Suppressor macrophage (primary cell): Measurements from ENCODE around the gene KIF3A.
"Not testable (repeated sequence)": the region's sequence is repeated elsewhere in the genome, so short reads cannot be mapped to it uniquely, and the experiment has no call there.

Source experiments
- DNase-seq, 4 experiments: peaks; one replicate each; pipeline ENCODE4 v3.0.0-alpha.2; 2020 to 2022

Gene KIF3A

GRCh38 chr5:132714456-132715307 is 22.7 kb downstream of the KIF3A start:
- peak in 2 of 4 experiments; percentile 11 to 16 for DNase-seq

GRCh38 chr5:132708645-132709044 is 28.7 kb downstream of the KIF3A start:
- peak in 2 of 4 experiments; percentile 5 to 20 for DNase-seq

GRCh38 chr5:132704875-132705274 is 32.5 kb downstream of the KIF3A start:
- DNase-seq: no peak

- no peak for DNase-seq
Measured at GRCh38 chr5:132695956-132696355, 41.4 kb downstream of the KIF3A start.

- no peak for DNase-seq
Measured at GRCh38 chr5:132692632-132692967, 44.7 kb downstream of the KIF3A start.

- not testable (repeated sequence) for DNase-seq
Measured at GRCh38 chr5:132691755-132692631, 45.4 kb downstream of the KIF3A start.

- DNase-seq: no peak
Measured at GRCh38 chr5:132690156-132690555, 47.2 kb downstream of the KIF3A start.

- DNase-seq: no peak
Measured at GRCh38 chr5:132689513-132689912, 47.8 kb downstream of the KIF3A start.

GRCh38 chr5:132688536-132689339 is 48.6 kb downstream of the KIF3A start:
- DNase-seq: peak in 1 of 4 experiments; percentile 5

GRCh38 chr5:132687995-132688394 is 49.4 kb downstream of the KIF3A start:
- no peak for DNase-seq

- DNase-seq: no peak
Measured at GRCh38 chr5:132686193-132686592, 51.2 kb downstream of the KIF3A start.

- DNase-seq: no peak
Measured at GRCh38 chr5:132684922-132685720, 52.2 kb downstream of the KIF3A start.

GRCh38 chr5:132684491-132684890 is 52.9 kb downstream of the KIF3A start:
- no peak for DNase-seq

GRCh38 chr5:132681983-132682382 is 55.4 kb downstream of the KIF3A start:
- no peak for DNase-seq

GRCh38 chr5:132681476-132681831 is 55.9 kb downstream of the KIF3A start:
- no peak for DNase-seq

GRCh38 chr5:132680780-132681475 is 56.4 kb downstream of the KIF3A start:
- no peak for DNase-seq

- no peak for DNase-seq
Measured at GRCh38 chr5:132679717-132680380, 57.5 kb downstream of the KIF3A start.

GRCh38 chr5:132679166-132679565 is 58.2 kb downstream of the KIF3A start:
- DNase-seq: no peak

- no peak for DNase-seq
Measured at GRCh38 chr5:132678735-132679134, 58.6 kb downstream of the KIF3A start.

- DNase-seq: no peak
Measured at GRCh38 chr5:132677682-132678400, 59.5 kb downstream of the KIF3A start.
